ENCODE measurements around the gene CD8B.

Gene CD8B

DNA sequence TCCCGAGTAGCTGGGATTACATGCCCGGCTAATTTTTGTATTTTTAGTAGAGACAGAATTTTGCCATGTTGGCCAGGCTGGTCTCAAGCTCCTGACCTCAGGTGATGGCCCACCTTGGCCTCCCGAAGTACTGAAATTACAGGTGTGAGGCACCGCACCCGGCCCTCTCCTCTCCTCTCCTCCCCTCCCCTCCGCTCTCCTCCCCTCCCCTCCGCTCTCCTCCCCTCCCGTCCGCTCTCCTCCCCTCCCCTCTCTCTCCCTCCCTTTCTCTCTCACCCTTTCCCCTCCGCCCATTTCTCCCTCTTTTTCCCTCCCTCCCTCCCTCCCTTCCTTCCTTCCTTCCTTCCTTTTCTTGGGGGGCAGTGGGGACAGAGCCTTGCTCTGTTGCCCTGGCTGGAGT is 28.4 kb downstream of the CD8B start:
- DNase-seq = no peak

- no peak for DNase-seq
Observed at GRCh38 chr2:86832334-86833096, 29.2 kb downstream of the CD8B start.

- DNase-seq = no peak
Observed at GRCh38 chr2:86831537-86831936, 30.1 kb downstream of the CD8B start.

- no peak for DNase-seq
Observed at GRCh38 chr2:86826951-86827350, 34.7 kb downstream of the CD8B start.

DNA sequence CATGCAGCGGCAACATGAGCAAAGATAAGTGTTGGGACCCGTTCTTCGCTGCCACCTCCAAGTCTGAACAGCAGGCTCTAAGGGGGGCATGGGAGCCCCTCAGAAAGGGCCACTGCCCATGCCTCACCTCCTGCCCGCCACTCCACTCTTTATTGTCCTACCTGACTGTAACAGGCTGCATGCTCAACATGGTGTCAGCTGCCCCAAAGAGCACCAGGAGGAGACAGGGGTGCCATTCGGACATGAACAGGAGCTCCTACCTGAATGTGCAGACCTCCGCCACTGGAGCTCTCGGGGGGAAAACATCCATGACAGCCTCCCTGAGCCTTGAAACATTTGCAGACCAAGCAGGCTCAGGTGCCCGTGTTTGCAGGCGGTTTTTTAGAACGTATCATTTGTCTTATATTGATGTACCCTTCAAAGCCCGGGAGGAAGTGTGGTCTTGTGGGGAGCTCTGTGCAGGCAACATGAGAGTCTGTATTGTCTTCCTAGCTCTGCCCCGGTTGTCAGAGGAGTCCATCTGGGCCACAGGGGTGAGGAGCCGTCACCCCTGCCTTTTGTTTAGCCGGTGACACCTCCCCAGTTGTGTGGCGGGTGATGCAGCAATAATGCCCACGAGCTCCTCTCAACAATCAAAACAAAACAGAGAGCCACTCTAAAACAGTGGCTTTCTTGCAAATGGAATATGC is 35.8 kb downstream of the CD8B start:
- DNase-seq = no peak

DNA sequence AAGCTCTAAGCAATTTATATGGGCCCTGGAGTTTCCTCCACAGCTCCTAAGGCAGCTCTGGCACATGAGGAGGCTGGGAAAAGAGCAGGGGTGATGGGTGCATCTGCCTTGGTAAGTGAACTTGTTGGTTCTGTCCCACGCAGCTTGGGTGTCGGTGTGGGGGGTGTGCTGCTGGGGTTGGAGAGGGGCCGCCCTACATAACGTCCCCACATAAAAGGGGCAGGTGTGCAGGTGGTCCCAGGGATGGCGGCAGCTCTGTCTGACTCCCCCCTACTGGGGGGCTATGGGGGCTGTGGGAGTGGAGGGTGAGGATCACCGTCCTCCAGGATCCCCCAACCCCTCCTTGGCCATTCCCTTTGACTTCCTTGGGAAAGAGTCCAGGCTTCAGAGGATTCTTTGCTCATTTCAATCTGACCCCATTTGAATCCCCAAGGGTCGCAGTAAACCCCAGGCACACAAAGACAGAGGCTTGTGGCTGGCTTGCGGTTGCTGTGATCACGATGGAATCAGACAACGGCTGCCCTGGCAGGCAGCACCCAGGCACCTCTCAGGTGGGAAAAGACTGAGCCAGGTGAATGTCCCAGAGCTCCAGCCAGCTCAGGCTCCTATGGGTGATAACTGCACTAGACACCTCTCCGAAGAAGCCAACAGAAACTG is 36.5 kb downstream of the CD8B start:
- DNase-seq = no peak

- no peak for DNase-seq
Observed at GRCh38 chr2:86822668-86823345, 38.9 kb downstream of the CD8B start.

GRCh38 chr2:86821842-86822241 is 39.8 kb downstream of the CD8B start:
- DNase-seq = no peak

DNA sequence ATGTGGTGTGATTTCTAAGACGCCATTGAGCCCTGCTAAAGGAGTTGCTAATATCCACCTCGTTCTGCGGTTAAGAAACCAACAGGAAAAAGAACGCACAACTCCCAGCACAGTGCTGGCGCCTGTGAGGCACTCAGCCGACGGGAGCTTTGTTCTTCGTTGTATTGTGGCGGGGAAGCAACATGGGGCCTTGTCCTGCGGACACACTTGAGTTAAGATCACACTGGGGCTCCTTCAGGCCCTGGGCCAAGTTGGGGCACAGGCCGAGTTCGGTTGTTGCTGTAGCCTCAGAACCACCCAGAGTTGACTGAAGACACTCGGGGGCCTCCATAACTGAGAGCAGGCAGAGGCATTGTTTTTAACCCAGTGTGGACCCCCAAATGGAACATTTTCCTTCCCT is 40.4 kb downstream of the CD8B start:
- DNase-seq = no peak

GRCh38 chr2:86818957-86819356 is 42.7 kb downstream of the CD8B start:
- DNase-seq = no peak

GRCh38 chr2:86818114-86818801 is 43.4 kb downstream of the CD8B start:
- DNase-seq = no peak

- no peak for DNase-seq
Observed at GRCh38 chr2:86815611-86816010, 46.1 kb downstream of the CD8B start.

DNA sequence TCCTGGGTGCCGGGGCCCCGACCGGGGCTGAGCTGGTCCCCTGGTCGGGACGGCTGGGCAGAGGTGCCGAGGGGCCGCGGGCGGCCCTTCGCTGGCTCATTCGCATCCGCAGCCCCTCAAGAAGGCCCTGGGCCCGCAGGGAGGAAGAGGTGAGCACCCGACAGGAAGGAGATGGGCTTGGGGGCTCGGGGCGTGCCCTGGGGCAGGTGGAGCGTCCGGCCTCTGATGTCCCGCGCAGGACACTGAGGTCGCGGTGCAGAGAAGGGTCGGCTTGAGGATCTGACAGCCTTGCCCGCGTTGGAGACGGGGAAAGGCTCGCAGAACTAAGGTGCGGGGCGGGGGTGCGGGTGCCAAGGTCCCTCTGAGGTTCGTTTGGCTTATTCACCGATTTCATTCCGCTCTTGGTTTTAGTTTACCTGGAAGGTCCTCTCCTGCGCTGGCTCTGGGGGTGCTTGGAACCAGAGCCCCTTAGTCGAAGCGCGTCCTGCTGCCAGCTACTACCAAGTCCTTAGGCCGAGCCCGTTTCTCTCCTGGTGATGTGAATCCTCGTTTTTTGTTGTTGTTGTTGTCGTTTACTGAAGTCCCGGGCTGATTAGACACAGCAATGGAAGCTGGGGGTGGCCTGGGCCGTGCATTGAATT is 52.1 kb downstream of the CD8B start:
- DNase-seq = no peak

- peak; percentile 60 to 83 for DNase-seq
Observed at GRCh38 chr2:86808315-86809161, 53.1 kb downstream of the CD8B start.

GRCh38 chr2:86807468-86808275 is 54.0 kb downstream of the CD8B start:
- DNase-seq = peak in 1 of 2 experiments; percentile 18

DNA sequence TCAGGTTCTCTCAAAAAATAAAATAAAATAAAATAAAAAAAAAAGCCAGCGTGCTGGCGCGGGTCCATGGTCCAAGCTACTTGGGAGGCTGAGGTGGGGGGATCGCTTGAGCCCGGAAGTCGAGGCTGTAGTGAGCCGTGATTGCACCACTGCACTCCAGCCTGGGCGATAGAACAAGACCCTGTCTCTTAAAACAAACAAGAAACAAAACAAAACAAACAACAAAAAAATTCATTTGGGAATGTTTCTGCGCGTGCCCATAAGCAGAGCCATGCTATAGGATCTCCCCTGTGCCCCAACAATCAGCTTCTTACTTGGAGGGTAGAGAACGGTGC is 54.6 kb downstream of the CD8B start:
- no peak for DNase-seq

DNA sequence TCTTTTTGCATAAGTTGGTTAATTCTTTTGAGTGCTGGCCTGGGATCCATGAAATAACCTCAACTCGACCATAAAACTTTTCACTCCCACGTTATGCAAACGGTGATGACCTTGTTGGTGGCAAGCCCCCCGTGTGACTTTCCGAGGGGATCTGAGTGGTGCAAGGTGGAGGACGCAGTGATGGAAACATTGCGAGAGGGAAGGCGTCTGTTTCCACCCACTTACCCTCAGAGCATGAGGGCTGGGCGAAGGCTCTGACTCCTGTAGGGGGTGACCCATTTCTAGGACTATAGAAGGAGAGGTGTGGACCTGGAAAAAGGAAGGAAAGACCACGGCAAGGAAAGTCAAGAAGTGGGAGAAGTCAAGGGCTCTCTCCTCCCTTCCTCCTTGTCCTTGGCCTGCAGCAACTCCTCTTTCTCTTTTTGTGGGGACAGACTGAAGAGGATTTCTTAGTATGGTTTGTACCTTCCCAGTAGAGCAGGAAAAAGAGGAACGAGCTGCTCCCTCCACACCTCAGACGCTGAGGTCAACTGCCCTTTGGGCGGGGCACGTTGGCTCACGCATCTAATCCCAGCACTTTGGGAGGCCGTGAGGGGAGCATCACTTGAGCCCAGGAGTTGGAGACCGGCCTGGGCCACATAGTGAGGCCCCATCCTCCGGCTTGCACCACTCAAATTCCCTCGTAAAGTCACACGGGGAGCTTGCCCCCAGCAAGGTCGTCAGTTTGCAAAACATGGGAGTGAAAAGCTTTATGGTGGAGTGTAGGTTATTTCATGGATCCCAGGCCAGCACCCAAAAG is 55.4 kb downstream of the CD8B start:
- DNase-seq = no peak

DNA sequence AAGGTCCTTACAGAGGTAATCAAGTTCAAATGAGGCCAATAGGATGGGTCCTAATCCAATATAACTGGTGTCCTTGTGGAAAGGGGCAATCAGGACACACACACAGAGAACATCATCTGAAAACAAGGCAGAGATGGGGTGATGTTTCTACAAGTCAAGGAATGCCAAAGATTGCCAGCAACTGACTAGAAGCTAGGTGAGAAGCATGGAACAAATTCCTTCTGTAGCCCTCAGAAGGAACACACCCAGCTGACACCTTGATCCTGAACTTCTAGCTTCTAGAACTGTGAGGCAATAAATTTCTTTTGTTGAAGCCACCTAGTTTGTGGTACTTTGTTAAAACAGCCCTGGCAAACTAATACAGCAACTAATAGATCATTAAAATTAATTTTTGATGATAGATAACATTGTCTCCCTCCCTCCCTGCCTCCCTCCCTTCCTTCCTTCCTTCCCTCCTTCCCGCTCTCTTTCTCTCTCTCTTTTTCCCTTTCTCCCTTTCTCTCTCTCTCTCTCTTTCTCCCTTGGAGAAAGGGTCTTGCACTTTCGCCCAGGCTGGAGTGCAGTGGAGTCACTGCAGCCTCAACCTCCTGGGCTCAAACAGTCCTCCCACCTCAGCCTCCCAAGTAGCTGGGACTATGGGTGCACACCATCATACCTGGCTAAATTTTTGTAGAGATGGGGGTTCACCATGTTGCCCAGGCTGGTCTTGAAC is 60.7 kb downstream of the CD8B start:
- no peak for DNase-seq

GRCh38 chr2:86794861-86795260 is 66.8 kb downstream of the CD8B start:
- no peak for DNase-seq
